Activated CD4-positive, alpha-beta T cell treated with anti-CD3 and anti-CD28 coated beads, Interleukin-2, amount 10 ng/mL, durations not matched to agents 24 days and 14 days (primary cell): ENCODE data around the gene YJEFN3. TPM values are rescaled to one million over a fixed set of nuclear protein-coding genes. Genes with fewer than 3 reads are reported as not detected.
A peak's percentile ranks its signal among the peaks of the same experiment; 100 is the strongest.

Experiments
- DNase-seq: peaks from one replicate; pipeline ENCODE4 v3.0.0; 2022
- H3K27ac Mint-ChIP-seq: one replicate; pipeline ENCODE4 v1.8.0; 2022; ENCODE audit warnings: mild to moderate bottlenecking, mixed read lengths
- H3K27me3 Mint-ChIP-seq: one replicate; pipeline ENCODE4 v1.8.0; 2022; ENCODE audit warnings: mixed read lengths
- H3K36me3 Mint-ChIP-seq: one replicate; pipeline ENCODE4 v1.8.0; 2022; ENCODE audit warnings: low read depth, mild to moderate bottlenecking, mixed read lengths
- H3K4me1 Mint-ChIP-seq: one replicate; pipeline ENCODE4 v1.8.0; 2021; ENCODE audit warnings: mixed read lengths
- H3K4me3 Mint-ChIP-seq: one replicate; pipeline ENCODE4 v1.8.0; 2022; ENCODE audit warnings: mild to moderate bottlenecking, moderate library complexity, mixed read lengths
- H3K9me3 Mint-ChIP-seq: one replicate; pipeline ENCODE4 v1.8.0; 2021; ENCODE audit warnings: mixed read lengths
- intact Hi-C: fragments of 100-400 bp; cut with micrococcal nuclease; formaldehyde crosslinking; loops from one replicate; pipeline ENCODE4 v1.15.1; 2023
- total RNA-seq: library from RNA; stranded (reverse); gene quantifications from 2 replicates; pipeline ENCODE4 v1.2.3, GENCODE V29; 2022

YJEFN3 gene
- 11.4 and 14.6 TPM in 2 replicates for total RNA-seq

GRCh38 chr19:19528721-19529490 is at the start of gene YJEFN3:
Gene YJEFN3 (plus strand): TSS chr19:19528911. CDS start chr19:19528933, 22 bp downstream.
- DNase-seq: no peak
- no peak within 1 kb of the TSS for H3K4me3 Mint-ChIP-seq
- H3K4me1 Mint-ChIP-seq: peaks cover 12% of the 10 kb centered on the region
- no peaks in the 10 kb centered on the region for H3K9me3 Mint-ChIP-seq
- H3K36me3 Mint-ChIP-seq: peaks cover 19% of the 10 kb centered on the region
- H3K27me3 Mint-ChIP-seq: no peaks in the 10 kb centered on the region
- intact Hi-C loops: no loop called here
- H3K27ac Mint-ChIP-seq: no peak within 1 kb of the TSS

- H3K9me3 Mint-ChIP-seq: no peaks in the 10 kb centered on the region
- H3K27ac Mint-ChIP-seq: no peak overlapping the region
- no peaks in the 10 kb centered on the region for H3K27me3 Mint-ChIP-seq
- H3K36me3 Mint-ChIP-seq: peaks cover 9% of the 10 kb centered on the region
- intact Hi-C loops: no loop called here
- DNase-seq: peak; percentile 68
- H3K4me1 Mint-ChIP-seq: peaks cover 35% of the 10 kb centered on the region
- H3K4me3 Mint-ChIP-seq: no peak overlapping the region
These were observed 48.0 kb upstream of the YJEFN3 start for GRCh38 chr19:19480688-19481087.

- Mint-ChIP-seq H3K4me3 (no peak overlapping the region), H3K27me3 (no peaks in the 10 kb centered on the region), H3K4me1 (peaks cover 28% of the 10 kb centered on the region), H3K27ac (peak overlapping the region; percentile 29), H3K36me3 (peaks cover 7% of the 10 kb centered on the region), H3K9me3 (no peaks in the 10 kb centered on the region)
- no peak for DNase-seq
- intact Hi-C loops: no loop called here
These were observed 45.7 kb upstream of the YJEFN3 start for GRCh38 chr19:19482809-19483596.

- H3K27ac Mint-ChIP-seq: no peak overlapping the region
- no peaks in the 10 kb centered on the region for H3K9me3 Mint-ChIP-seq
- H3K27me3 Mint-ChIP-seq: no peaks in the 10 kb centered on the region
- DNase-seq: no peak
- peaks cover 45% of the 10 kb centered on the region for H3K4me1 Mint-ChIP-seq
- H3K4me3 Mint-ChIP-seq: no peak overlapping the region
- intact Hi-C loops: no loop called here
- peaks cover 5% of the 10 kb centered on the region for H3K36me3 Mint-ChIP-seq
These were observed 43.3 kb upstream of the YJEFN3 start for GRCh38 chr19:19485161-19485997.

- H3K4me1 Mint-ChIP-seq: peaks cover 43% of the 10 kb centered on the region
- no peak for DNase-seq
- no peaks in the 10 kb centered on the region for H3K9me3 Mint-ChIP-seq
- no peaks in the 10 kb centered on the region for H3K27me3 Mint-ChIP-seq
- intact Hi-C loops: no loop called here
- no peak overlapping the region for H3K4me3 Mint-ChIP-seq
- no peak overlapping the region for H3K27ac Mint-ChIP-seq
- peaks cover 7% of the 10 kb centered on the region for H3K36me3 Mint-ChIP-seq
These were observed 42.8 kb upstream of the YJEFN3 start for GRCh38 chr19:19485998-19486290.

- Mint-ChIP-seq H3K9me3 (no peaks in the 10 kb centered on the region), H3K36me3 (peaks cover 6% of the 10 kb centered on the region), H3K4me1 (peaks cover 39% of the 10 kb centered on the region), H3K4me3 (no peak overlapping the region), H3K27ac (peak overlapping the region; percentile 29), H3K27me3 (no peaks in the 10 kb centered on the region)
- intact Hi-C loops: no loop called here
- no peak for DNase-seq
These were observed 42.2 kb upstream of the YJEFN3 start for GRCh38 chr19:19486343-19487076.

GRCh38 chr19:19487077-19487949 is 41.4 kb upstream of the YJEFN3 start:
- H3K27me3 Mint-ChIP-seq: no peaks in the 10 kb centered on the region
- peak overlapping the region; percentile 12 for H3K4me3 Mint-ChIP-seq
- intact Hi-C loops: no loop called here
- H3K36me3 Mint-ChIP-seq: peaks cover 6% of the 10 kb centered on the region
- H3K27ac Mint-ChIP-seq: peak overlapping the region; percentile 98
- peaks cover 38% of the 10 kb centered on the region for H3K4me1 Mint-ChIP-seq
- no peaks in the 10 kb centered on the region for H3K9me3 Mint-ChIP-seq
- DNase-seq: no peak

GRCh38 chr19:19487950-19488874 is 40.5 kb upstream of the YJEFN3 start:
- Mint-ChIP-seq H3K27me3 (no peaks in the 10 kb centered on the region), H3K9me3 (no peaks in the 10 kb centered on the region), H3K4me1 (peaks cover 36% of the 10 kb centered on the region), H3K36me3 (peaks cover 6% of the 10 kb centered on the region), H3K4me3 (peak overlapping the region; percentile 76), H3K27ac (peak overlapping the region; percentile 98)
- peak; percentile 66 for DNase-seq
- intact Hi-C loops: loop anchor here (2.0 kb wide), 1 partner anchor 77 kb away; no protein-coding TSS in a partner anchor

- peaks cover 36% of the 10 kb centered on the region for H3K4me1 Mint-ChIP-seq
These were observed 39.6 kb upstream of the YJEFN3 start for GRCh38 chr19:19488875-19489690.

GRCh38 chr19:19489804-19490204 is 38.9 kb upstream of the YJEFN3 start:
- no peak for DNase-seq
- Mint-ChIP-seq H3K36me3 (peaks cover 14% of the 10 kb centered on the region), H3K27me3 (no peaks in the 10 kb centered on the region), H3K4me1 (peaks cover 36% of the 10 kb centered on the region), H3K4me3 (peak overlapping the region; percentile 76), H3K9me3 (no peaks in the 10 kb centered on the region), H3K27ac (peak overlapping the region; percentile 98)
- intact Hi-C loops: loop anchor here (1.0 to 2.0 kb wide), 7 partner anchors 30 to 170 kb away; partner anchors contain the start of genes GATAD2A, MAU2 and SUGP1

More at GRCh38 chr19:19488875-19489690, 39.6 kb upstream of the YJEFN3 start:
- H3K27me3 Mint-ChIP-seq: no peaks in the 10 kb centered on the region
- peak overlapping the region; percentile 98 for H3K27ac Mint-ChIP-seq
- intact Hi-C loops: loop anchor here (1.0 to 2.0 kb wide), 5 partner anchors 29 to 122 kb away; no protein-coding TSS in a partner anchor
- peak; percentile 98 for DNase-seq
- H3K36me3 Mint-ChIP-seq: peaks cover 11% of the 10 kb centered on the region
- no peaks in the 10 kb centered on the region for H3K9me3 Mint-ChIP-seq
- H3K4me3 Mint-ChIP-seq: peak overlapping the region; percentile 76
